BE2C (cell line): Measurements from ENCODE around the gene WDR38.
A peak's percentile ranks its signal among the peaks of the same experiment; 100 is the strongest.

Experiments used
- DNase-seq: peaks from one replicate; pipeline ENCODE4 v3.0.0-alpha.2; 2020
- H3K27me3 ChIP-seq: fragments of 250-450 bp; sonication (Bioruptor Pico); 2 replicates; pipeline ENCODE4 v1.5.1; 2020; ENCODE audit warnings: mild to moderate bottlenecking
- H3K36me3 ChIP-seq: fragments of 250-450 bp; sonication (Bioruptor Pico); 2 replicates; pipeline ENCODE4 v1.5.1; 2020; ENCODE audit warnings: mild to moderate bottlenecking
- H3K4me1 ChIP-seq: fragments of 250-450 bp; sonication (Bioruptor Pico); 2 replicates; pipeline ENCODE4 v1.5.1; 2020
- H3K4me3 ChIP-seq: 2 replicates; pipeline ENCODE4 v1.5.1; 2011; ENCODE audit warnings: low read depth, low read length
- H3K9me3 ChIP-seq: fragments of 250-450 bp; sonication (Bioruptor Pico); 2 replicates; pipeline ENCODE4 v1.5.1; 2020
- TF ChIP-seq, protein P1 (sequence below): IDR thresholded peaks from 2 replicates; pipeline ENCODE4 v1.5.1; 2012; ENCODE audit warnings: mild to moderate bottlenecking, low read depth, low read length

The WDR38 gene

DNA sequence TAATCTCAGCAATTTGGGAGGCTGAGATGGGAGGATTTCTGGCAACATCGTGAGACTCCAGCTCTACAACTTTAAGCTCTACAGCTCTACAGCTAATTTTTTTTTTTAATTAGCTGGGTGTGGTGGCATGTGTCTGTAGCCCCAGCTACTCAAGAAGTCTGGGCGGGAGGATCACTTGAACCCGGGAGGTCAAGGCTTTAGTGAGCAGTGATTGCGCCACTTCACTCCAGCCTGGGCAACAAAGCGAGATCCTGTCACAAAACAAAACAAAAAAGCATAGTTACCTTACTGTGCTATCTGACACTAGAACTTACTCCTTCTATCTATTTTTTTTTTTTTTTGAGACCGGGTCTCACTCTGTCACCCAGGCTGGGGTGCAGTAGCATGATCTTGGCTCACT, 6.3 kb upstream of the WDR38 start:
- H3K27me3 ChIP-seq = no peaks in the 10 kb centered on the region
- no peak overlapping the region for H3K4me3 ChIP-seq
- no peaks in the 10 kb centered on the region for H3K9me3 ChIP-seq
- TF ChIP-seq, protein P1, sequence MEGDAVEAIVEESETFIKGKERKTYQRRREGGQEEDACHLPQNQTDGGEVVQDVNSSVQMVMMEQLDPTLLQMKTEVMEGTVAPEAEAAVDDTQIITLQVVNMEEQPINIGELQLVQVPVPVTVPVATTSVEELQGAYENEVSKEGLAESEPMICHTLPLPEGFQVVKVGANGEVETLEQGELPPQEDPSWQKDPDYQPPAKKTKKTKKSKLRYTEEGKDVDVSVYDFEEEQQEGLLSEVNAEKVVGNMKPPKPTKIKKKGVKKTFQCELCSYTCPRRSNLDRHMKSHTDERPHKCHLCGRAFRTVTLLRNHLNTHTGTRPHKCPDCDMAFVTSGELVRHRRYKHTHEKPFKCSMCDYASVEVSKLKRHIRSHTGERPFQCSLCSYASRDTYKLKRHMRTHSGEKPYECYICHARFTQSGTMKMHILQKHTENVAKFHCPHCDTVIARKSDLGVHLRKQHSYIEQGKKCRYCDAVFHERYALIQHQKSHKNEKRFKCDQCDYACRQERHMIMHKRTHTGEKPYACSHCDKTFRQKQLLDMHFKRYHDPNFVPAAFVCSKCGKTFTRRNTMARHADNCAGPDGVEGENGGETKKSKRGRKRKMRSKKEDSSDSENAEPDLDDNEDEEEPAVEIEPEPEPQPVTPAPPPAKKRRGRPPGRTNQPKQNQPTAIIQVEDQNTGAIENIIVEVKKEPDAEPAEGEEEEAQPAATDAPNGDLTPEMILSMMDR = no peak
- DNase-seq = no peak
- H3K36me3 ChIP-seq = no peaks in the 10 kb centered on the region
- no peaks in the 10 kb centered on the region for H3K4me1 ChIP-seq

DNA sequence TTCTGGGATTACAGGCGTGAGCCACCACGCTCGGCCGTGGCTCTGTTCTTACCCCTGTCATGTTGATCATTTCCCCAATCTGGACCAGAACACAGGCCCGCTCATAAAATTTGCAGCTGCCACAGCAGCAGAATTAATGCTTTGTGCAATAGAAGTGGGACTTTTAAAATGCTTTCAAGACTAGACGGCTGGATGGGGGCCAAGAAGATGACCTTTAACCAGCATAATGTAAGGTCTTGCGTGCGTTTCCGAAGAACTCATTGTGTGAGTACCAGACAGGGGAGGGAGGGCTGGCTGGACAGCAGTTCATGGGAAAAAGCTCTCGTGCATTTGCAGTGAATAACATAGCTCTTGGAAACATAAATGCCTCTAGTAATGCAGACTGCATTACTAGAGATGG, 3.5 kb upstream of the WDR38 start:
- Histone ChIP-seq H3K9me3 (no peaks in the 10 kb centered on the region), H3K27me3 (no peaks in the 10 kb centered on the region; the same call in 1 of the 2 replicates), H3K36me3 (no peaks in the 10 kb centered on the region), H3K4me1 (no peaks in the 10 kb centered on the region; the same call in 1 of the 2 replicates), H3K4me3 (no peak overlapping the region)
- DNase-seq = no peak
- TF ChIP-seq, protein P1 = no peak

DNA sequence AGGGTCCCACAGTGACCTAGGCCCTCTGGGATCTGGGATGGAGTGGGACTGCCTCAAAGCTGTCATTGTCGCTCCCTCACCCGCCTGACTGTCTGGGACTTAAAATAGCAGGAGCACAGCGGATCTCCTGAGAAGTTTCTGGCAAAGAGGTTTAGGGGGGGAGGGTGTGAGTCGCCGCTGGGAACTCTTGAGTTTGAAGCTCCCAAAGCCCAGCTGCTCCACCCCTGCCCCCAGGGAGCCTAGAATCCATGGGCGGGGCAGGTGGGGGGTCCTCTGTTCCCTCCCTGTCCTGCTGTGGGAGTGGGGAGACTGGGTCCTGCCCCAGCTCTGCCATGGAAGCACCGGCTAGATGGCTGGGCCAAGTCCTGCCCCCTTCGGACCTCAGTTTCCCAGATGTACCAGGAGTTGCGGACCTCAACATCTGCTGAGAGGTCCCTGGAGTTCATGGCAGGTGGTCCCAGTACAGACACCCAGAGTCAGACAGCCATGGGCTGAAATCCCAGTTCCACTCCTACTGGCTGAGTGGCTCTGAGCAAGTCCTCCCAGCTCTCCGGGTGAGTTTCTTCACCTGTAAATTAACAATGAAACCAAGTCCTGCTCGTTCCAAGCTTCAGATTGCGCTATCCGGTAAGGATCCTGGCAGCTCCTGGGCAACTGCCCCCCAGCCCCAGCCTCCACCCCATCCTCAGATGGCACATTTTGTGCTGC, 985 bp upstream of the WDR38 start:
- Histone ChIP-seq H3K4me3 (peak overlapping the region; percentile 48; the same call in 1 of the 2 replicates), H3K27me3 (no peaks in the 10 kb centered on the region; the same call in 1 of the 2 replicates), H3K9me3 (no peaks in the 10 kb centered on the region), H3K36me3 (peaks cover 6% of the 10 kb centered on the region), H3K4me1 (no peaks in the 10 kb centered on the region; the same call in 1 of the 2 replicates)
- TF ChIP-seq, protein P1 = no peak
- no peak for DNase-seq

DNA sequence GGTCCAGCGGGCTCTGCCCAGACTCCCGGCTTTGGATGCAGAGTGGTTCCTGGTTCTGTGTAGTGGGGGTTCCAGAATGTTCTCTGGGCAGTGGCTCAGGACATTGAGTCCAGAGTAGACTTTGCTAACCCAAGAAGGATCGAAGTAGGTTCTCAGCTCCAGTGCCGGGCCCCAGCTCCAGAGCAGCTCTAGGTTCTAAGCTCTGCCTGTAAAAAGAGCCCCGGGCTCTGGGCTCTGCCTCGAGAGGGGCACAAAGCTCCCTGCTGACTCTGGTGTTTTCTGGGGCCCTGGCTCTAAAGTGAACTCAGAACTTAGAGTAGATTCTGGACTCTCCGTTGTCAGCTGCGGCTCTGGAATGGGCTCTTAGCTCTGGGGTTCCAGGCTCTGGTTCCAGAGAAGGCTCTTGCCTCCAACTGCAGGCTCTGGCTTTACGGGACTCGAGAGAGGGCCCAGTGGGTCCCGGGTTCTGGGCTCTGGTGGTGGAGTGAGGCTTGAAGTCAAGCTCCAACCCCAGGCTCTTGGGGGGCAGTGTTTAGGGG, 414 bp downstream of the WDR38 start:
- TF ChIP-seq, protein P1 = no peak
- Histone ChIP-seq H3K9me3 (no peaks in the 10 kb centered on the region), H3K4me1 (no peaks in the 10 kb centered on the region; the same call in 1 of the 2 replicates), H3K4me3 (no peak overlapping the region), H3K27me3 (no peaks in the 10 kb centered on the region; the same call in 1 of the 2 replicates), H3K36me3 (peaks cover 20% of the 10 kb centered on the region)
- DNase-seq = no peak

DNA sequence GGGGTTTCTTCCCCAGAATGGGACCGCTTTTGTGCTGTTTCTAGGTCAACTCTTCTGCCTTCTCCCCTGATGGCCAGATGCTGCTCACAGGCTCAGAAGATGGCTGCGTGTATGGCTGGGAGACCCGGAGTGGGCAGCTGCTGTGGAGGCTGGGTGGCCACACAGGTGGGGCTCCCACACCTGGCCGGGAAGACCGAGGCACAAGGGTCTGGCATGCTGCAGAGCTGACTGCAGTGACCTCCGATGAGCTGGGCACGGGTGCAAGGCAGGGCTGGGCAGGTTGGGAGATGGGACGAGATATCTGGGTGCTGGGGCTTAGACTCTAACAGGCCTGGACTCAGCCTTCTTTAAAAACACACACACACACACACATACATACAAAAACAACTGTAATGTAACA, 901 bp downstream of the WDR38 start:
- peaks cover 25% of the 10 kb centered on the region for H3K36me3 ChIP-seq
- no peaks in the 10 kb centered on the region; the same call in 1 of the 2 replicates for H3K27me3 ChIP-seq
- no peaks in the 10 kb centered on the region for H3K9me3 ChIP-seq
- H3K4me1 ChIP-seq = no peaks in the 10 kb centered on the region; the same call in 1 of the 2 replicates
- H3K4me3 ChIP-seq = no peak overlapping the region
- DNase-seq = no peak
- TF ChIP-seq, protein P1 = no peak

DNA sequence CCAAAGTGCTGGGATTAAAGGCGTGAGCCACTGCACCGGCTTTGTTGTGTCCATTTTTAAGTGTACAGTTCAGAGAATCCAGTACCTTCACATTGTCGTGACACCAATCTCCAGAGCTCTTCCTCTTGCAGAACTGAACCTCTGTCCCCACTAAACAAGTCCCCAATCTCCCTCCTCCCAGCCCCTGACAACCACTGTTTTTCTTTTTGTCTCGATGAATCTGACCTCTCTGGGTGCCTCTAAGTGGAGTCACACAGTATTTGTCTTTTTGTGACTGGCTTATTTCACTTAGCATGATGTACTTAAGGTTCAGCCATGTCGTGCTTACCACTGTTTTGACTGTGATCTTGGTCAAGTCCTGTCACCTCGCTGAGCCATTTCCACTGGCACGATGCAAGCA, 1.6 kb downstream of the WDR38 start:
- TF ChIP-seq, protein P1 = no peak
- H3K4me1 ChIP-seq = no peaks in the 10 kb centered on the region; the same call in 1 of the 2 replicates
- no peak overlapping the region for H3K4me3 ChIP-seq
- no peak for DNase-seq
- H3K9me3 ChIP-seq = no peaks in the 10 kb centered on the region
- H3K36me3 ChIP-seq = peaks cover 32% of the 10 kb centered on the region
- H3K27me3 ChIP-seq = no peaks in the 10 kb centered on the region; the same call in 1 of the 2 replicates
